ENCODE results near the gene ERVW-1.
A peak's percentile ranks its signal among the peaks of the same experiment; 100 is the strongest.
"Not testable (repeated sequence)": the region's sequence is repeated elsewhere in the genome, so short reads cannot be mapped to it uniquely, and the experiment has no call there.

ERVW-1 gene
- 0 to 0.31 reads per million in 2 donors for total RNA-seq

DNA sequence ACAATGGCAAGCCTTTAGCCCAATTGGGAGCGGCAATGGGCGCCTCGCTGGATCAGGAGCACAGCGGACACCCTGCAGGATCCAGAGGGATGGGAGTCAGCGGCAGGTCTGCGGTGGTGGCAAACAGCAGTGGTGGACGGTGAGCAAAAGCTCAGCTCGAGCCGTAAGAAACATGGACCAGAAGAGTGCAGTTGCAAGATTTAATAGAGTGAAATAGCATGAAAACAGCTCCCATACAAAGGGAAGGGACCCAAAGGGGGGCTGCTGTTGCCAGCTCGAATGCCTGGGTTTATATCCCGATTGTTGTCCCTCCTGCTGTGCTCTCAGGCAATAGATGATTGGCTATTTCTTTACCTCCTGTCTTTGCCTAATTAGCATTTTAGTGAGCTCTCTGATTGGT is at the start of gene ERVW-1:
Gene ERVW-1, minus strand, starts transcription at position 266 of the 400 bp plus-strand sequence. CDS start 7,565 bp downstream, outside the sequence.
- DNase-seq = not testable (repeated sequence)

- no peak for DNase-seq
Observed at GRCh38 chr7:92523110-92523509, 45.4 kb upstream of the ERVW-1 start.

DNA sequence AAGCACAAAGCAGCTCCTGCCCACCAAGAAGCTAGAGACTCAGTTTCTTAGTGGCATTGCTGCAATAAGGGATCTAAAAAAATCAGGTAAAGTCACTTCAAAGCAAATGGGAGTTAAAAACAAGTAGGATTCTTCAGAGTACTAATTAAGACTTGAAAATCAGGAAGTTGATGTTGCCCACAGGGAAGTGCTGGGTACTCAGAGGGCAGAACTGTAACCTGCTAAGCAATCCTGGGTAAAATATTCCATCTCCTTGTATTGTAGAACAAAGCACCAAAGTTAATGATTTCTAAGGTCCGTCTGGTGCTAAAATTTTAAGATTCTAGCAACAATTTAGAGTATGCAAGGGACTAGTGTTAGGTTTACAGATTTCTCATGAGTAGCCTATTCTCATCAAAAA is 42.3 kb upstream of the ERVW-1 start:
- no peak for DNase-seq

DNA sequence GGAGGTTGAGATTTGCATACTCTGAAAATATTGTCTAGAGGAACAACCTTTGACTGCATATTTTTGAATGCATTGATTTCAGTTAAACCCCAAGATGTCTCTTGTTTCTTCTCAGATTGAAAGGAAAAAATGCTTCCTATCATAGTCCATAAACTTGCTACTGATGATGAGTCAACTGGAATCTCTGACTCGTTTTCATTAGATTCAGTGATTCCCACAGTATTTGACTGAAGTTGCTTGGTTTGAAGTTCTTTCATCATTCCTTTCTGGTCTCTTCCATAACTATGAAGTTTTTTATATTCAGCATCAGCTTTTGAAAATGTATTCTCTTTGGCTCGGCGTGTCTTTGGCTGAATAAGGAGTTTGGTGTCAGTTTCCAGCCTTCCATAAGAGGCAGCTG is 39.9 kb upstream of the ERVW-1 start:
- DNase-seq = no peak

GRCh38 chr7:92513167-92513902 is 35.6 kb upstream of the ERVW-1 start:
- DNase-seq = no peak

DNA sequence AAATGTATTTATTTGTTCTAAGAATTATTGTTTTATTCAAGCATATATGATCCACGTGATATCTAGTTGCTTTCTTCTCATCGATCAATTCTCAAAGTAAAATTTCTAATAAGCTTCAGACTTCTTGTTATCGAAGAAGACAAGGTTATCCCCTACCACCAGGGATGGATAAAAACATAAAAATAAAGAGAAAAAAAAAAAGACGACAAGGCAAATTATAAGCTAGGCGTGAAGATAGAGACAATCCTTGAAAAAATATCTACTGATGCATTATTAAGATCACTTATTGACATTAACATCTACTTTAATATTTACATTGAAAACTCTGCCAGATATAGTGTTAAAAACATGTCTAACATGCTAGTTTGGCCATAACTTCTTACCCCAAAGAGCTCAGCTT is 31.2 kb upstream of the ERVW-1 start:
- DNase-seq = no peak

DNA sequence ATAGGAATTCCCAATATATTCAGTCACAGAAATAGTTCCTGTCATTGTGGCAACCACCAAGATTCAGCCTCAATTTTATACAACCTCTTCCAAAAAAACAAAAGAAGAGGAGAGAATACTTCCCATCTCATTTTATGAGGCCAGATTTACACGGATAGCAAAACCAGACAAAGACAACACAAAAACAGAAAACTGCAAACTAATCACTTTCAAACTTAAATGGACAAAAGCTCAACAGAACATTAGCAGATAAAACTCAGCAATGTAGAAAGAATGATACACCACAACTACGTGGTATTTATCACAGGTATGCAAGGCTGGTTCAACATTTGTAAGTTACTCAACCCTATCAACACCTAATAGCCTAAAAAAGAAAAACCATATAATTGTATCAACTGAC is 28.6 kb upstream of the ERVW-1 start:
- no peak for DNase-seq

DNA sequence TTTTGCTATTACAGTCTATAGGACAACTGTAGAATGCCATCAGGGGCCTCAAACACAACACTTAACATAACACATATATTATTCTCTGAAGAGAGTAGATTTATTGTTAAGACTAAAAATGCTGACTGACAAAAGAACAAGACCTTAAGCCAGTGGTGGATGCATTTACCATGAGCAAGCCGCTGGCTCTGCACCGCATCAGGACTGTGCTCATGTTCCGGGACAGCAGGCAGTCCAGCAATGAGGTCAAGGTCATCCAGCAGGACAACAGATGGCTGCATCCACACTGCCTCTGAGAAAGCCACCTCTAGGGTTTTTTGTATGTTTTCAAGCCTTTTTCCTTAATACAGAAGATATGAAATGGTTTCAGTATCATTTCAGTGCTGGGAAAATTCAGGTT is 26.8 kb upstream of the ERVW-1 start:
- no peak for DNase-seq

DNA sequence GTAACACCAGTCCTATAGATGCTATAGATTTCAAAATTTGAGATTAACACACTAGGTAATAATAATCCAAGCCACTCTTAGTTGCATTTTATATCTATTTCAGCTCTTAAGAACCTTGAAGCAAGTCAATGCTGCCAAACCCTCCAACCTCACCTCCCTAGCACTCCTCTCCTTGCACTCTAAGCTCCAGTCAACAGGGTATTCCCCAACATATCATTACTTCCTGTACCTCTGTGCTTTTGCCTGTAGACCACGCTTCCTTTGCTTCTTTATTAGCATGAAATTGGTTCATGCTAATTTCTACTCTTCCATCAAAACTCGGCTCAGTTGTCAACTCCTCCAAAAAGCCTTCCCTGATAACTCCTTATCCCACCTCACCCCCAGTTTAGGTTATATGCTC is 26.0 kb upstream of the ERVW-1 start:
- peak in 1 of 5 experiments; percentile 6 for DNase-seq

DNA sequence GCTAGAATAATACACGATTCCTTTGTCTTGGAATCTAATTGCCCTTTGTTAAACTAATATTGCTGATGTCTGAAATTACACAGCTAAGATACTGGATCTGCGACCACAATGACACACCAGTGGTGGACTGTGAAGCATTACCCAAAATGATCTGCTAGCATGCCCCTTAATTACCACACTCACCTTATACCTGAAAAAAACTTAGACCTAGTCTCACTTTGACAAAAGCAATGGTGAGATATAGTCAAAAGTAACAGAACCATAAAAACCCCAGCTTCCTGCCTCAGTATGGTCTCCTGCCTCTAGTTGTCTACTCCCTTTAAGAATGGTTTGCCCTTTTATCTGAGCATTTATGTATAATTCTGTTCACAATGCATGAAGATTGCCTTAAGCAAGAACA is 20.8 kb upstream of the ERVW-1 start:
- DNase-seq = peak in 1 of 5 experiments; percentile 79

DNA sequence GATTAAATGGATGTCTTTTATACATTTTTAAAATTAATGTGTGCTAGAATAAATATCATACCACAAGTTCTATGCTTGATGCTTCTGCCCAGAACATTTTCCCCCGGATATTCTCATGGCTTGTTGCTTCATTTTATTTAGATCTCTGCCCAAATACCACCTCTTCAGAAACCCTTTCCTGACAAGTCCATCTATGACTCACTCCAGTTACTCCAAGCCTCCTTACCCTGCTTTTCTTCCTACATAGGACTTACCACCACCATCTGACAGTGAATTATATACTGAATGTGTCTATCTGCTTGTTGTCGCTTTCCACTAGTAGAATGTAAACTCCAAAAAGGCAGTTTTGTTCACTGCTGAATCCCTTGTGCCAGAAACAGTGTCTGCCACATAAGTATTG is 19.1 kb upstream of the ERVW-1 start:
- DNase-seq = no peak

- no peak for DNase-seq
Observed at GRCh38 chr7:92489634-92490033, 11.9 kb upstream of the ERVW-1 start.

- DNase-seq = no peak
Observed at GRCh38 chr7:92487804-92488203, 10.1 kb upstream of the ERVW-1 start.

- DNase-seq = no peak
Observed at GRCh38 chr7:92485974-92486373, 8.2 kb upstream of the ERVW-1 start.

- DNase-seq = no peak
Observed at GRCh38 chr7:92485267-92485892, 7.6 kb upstream of the ERVW-1 start.

GRCh38 chr7:92484226-92484625 is 6.5 kb upstream of the ERVW-1 start:
- DNase-seq = not testable (repeated sequence)

- DNase-seq = not testable (repeated sequence)
Observed at GRCh38 chr7:92483624-92484023, 5.9 kb upstream of the ERVW-1 start.

- DNase-seq = not testable (repeated sequence)
Observed at GRCh38 chr7:92479146-92479545, 1.4 kb upstream of the ERVW-1 start.

GRCh38 chr7:92478711-92479110 is 965 bp upstream of the ERVW-1 start:
- no peak for DNase-seq

- DNase-seq = no peak
Observed at GRCh38 chr7:92478095-92478494, 349 bp upstream of the ERVW-1 start.

DNA sequence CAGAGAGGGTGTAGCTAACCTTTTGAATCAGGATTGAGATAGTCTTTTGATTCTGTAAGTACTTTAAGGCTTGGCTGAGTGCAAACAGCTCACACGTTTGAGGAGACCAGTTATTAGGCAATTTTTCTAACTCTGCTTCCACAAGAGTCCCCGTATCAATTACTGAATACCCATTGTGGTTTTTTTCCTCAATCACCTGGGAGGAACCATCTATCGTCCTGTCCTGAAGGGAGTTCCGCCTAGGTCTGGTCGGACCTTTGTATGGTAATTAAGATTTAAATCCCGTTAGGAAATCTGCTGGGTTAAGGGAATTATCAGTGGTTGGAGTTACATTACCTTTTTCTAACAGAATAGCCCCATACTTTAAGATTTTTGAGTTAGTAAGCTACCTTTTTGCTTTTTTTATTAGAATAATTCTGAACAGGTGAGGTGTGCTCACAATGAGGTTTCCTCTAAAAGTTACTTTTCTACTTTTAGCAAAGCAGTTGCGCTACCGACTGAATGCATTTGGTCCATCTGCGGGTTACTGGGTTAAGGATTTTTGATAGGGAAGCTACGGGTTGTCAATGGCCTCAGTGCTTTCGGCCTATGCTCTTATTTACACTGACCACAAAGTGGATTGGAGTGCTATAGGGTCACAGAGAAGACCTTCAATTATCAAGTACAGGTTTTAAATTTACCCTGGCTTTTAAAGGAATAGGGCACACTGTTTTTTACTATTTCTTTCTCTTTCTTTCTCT is 1.7 kb downstream of the ERVW-1 start:
- not testable (repeated sequence) for DNase-seq

DNA sequence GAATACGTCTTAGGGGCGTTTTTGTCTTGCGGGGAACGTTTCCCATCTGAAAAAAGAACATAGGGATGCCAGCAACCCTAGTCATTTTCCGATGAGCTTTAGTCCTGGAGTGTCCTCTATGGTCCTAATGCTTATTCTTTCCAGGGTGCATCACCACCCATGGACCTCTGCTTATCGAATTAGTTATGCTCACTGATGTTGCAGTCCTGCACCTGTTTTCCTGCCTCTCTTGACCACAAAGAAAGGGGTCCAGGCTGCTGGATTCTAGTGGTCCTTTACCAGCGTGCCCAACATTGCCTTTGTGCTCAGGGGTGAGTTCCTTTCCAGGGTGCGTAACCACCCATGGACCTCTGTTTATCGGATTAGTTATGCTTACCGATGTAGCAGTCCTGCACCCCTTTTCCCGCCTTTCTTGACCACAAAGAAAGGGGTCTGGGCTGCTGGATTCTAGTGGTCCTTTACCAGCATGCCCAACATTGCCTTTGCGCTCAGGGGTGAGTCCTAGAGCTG is 2.4 kb downstream of the ERVW-1 start:
- DNase-seq = not testable (repeated sequence)

GRCh38 chr7:92473989-92474388 is 3.8 kb downstream of the ERVW-1 start:
- not testable (repeated sequence) for DNase-seq
